ENCODE data around the gene SPTB. TPM values are rescaled to one million over a fixed set of nuclear protein-coding genes. Genes with fewer than 3 reads are reported as not detected.

SPTB gene
- total RNA-seq, 1 experiment from 2014 or later = 0.13 TPM

GRCh38 chr14:64771161-64771560 lies 108.5 kb downstream of the SPTB start:
- Histone ChIP-seq H3K27ac (ENCODE audit: low read length) (no peak overlapping the region), H3K27me3 (ENCODE audit: control insufficient read depth, insufficient read depth, low read length) (no peaks in the 10 kb centered on the region), H3K9me3 (ENCODE audit: control insufficient read depth, insufficient read depth, low read depth, low read length) (no peaks in the 10 kb centered on the region), H3K4me3 (ENCODE audit: low read depth in 2 of 2, low read length in 2 of 2) (no peak overlapping the region), H3K4me1 (ENCODE audit: control insufficient read depth, insufficient read depth, low read length) (no peaks in the 10 kb centered on the region), H3K36me3 (ENCODE audit: control insufficient read depth, insufficient read depth, low read length) (no peaks in the 10 kb centered on the region)
- in situ Hi-C loops (cut with HindIII; ENCODE audit: low pct_unique_long_range_greater_than_20kb, low sequenced_read_pairs) = no loop called here
- intact Hi-C loops (cut with micrococcal nuclease; ENCODE audit: unreplicated experiment) = no loop called here
- ChIA-PET CTCF (no interaction called here), POLR2A (interaction anchor here (0.5 to 0.7 kb wide), 2 partner anchors 62 to 83 kb away, joined by 4 to 5 read pairs; no protein-coding TSS in a partner anchor)
- TF ChIP-seq SIN3A (IDR thresholded peaks at IDR 0.05; ENCODE audit: borderline replicate concordance, insufficient read depth, low read depth, low read length) (no peak), POLR2AphosphoS5 (IDR thresholded peaks at IDR 0.05; ENCODE audit: low read depth, low read length) (no peak), CTCF (IDR thresholded peaks at IDR 0.05) (no peak)
- ATAC-seq = no peak
- no peak for DNase-seq (ENCODE audit: low read depth, low spot score)
- no TSS peak for BruUV-seq (replicated peaks)

GRCh38 chr14:64770751-64771150 lies 109.0 kb downstream of the SPTB start:
- H3K4me3 ChIP-seq (ENCODE audit: low read depth in 2 of 2, low read length in 2 of 2) = no peak overlapping the region
- ATAC-seq (no peak), DNase-seq (ENCODE audit: low read depth, low spot score) (no peak)
- H3K36me3 ChIP-seq (ENCODE audit: control insufficient read depth, insufficient read depth, low read length) = no peaks in the 10 kb centered on the region
- no peak for TF ChIP-seq TCF7L2 (IDR thresholded peaks at IDR 0.05; ENCODE audit: low read depth, low read length)
- TF ChIP-seq POLR2AphosphoS5 (IDR thresholded peaks at IDR 0.05; ENCODE audit: low read depth, low read length) = no peak
- TF ChIP-seq REST (IDR thresholded peaks at IDR 0.05; ENCODE audit: insufficient read depth in 1 of 2, low read depth in 2 of 2, low read length in 1 of 2) = no peak
- no peak for TF ChIP-seq CTCF (IDR thresholded peaks at IDR 0.05)
- TF ChIP-seq SIN3A (IDR thresholded peaks at IDR 0.05; ENCODE audit: borderline replicate concordance, insufficient read depth, low read depth, low read length) = no peak
- intact Hi-C loops (cut with micrococcal nuclease; ENCODE audit: unreplicated experiment) = no loop called here
- BruUV-seq (replicated peaks) = no TSS peak
- in situ Hi-C loops (cut with HindIII; ENCODE audit: low pct_unique_long_range_greater_than_20kb, low sequenced_read_pairs) = no loop called here
- no peak overlapping the region for H3K27ac ChIP-seq (ENCODE audit: low read length)
- no peaks in the 10 kb centered on the region for H3K27me3 ChIP-seq (ENCODE audit: control insufficient read depth, insufficient read depth, low read length)
- H3K4me1 ChIP-seq (ENCODE audit: control insufficient read depth, insufficient read depth, low read length) = no peaks in the 10 kb centered on the region
- no peaks in the 10 kb centered on the region for H3K9me3 ChIP-seq (ENCODE audit: control insufficient read depth, insufficient read depth, low read depth, low read length)
- ChIA-PET POLR2A (interaction anchor here (0.6 to 0.7 kb wide), 2 partner anchors 62 to 383 kb away, joined by 4 to 5 read pairs; partner anchors contain the start of gene MTHFD1), CTCF (no interaction called here)
